OCI-LY3 (cell line): ENCODE data around the gene PLD1.

Source experiments
- EZH2phosphoT487 ChIP-seq: fragments of 200-600 bp; shearing (Covaris generic); IDR thresholded peaks from 2 replicates; pipeline ENCODE4 v1.6.1; 2018; ENCODE audit warnings: antibody characterized with exemption, mixed run types, low read depth
- TF ChIP-seq, protein P1 (sequence below): fragments of 200-600, 300-600 bp; sonication (generic); IDR thresholded peaks from 2 replicates; pipeline ENCODE4 v1.5.1; 2014; ENCODE audit warnings: antibody characterized with exemption, low read length, low read depth

DNA sequence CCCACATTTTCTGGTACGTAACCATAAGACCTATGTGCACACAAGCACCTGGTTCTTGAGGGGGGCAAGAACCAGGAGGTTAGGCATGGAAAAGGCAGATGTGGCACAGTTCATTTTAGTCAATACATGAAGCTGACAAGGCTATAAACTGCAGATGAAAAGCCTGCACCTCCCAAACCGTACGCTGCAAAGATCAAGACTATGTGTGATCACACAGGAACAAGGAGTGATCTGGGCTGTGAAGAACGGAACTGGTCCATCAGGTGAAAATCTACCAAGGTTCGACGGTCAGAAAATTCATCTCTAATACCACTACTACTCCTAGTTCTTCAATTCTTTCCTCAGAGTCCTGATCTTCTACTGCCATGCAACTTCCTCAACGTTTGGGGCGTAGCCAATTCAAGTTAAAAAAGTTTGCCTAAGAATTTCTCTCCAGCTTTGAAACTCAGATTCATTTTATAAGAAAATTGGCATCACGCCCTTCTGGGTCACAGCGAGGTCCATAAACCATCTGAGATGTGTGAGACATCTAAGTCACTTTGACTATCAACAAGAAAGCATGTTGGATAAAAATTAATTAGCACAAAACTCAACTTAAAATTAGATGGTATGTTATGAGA, 41.9 kb downstream of the PLD1 start:
- TF ChIP-seq, protein P1, sequence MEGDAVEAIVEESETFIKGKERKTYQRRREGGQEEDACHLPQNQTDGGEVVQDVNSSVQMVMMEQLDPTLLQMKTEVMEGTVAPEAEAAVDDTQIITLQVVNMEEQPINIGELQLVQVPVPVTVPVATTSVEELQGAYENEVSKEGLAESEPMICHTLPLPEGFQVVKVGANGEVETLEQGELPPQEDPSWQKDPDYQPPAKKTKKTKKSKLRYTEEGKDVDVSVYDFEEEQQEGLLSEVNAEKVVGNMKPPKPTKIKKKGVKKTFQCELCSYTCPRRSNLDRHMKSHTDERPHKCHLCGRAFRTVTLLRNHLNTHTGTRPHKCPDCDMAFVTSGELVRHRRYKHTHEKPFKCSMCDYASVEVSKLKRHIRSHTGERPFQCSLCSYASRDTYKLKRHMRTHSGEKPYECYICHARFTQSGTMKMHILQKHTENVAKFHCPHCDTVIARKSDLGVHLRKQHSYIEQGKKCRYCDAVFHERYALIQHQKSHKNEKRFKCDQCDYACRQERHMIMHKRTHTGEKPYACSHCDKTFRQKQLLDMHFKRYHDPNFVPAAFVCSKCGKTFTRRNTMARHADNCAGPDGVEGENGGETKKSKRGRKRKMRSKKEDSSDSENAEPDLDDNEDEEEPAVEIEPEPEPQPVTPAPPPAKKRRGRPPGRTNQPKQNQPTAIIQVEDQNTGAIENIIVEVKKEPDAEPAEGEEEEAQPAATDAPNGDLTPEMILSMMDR, result no peak
- TF ChIP-seq EZH2phosphoT487, result no peak
